OCI-LY3 (cell line): Measurements from ENCODE around the gene CYP46A1.

Experiments
- CTCF ChIP-seq: fragments of 200-600, 300-600 bp; sonication (generic); IDR thresholded peaks from 2 replicates; pipeline ENCODE4 v1.5.1; 2014; ENCODE audit warnings: antibody characterized with exemption, low read length, low read depth
- EZH2phosphoT487 ChIP-seq: fragments of 200-600 bp; shearing (Covaris generic); IDR thresholded peaks from 2 replicates; pipeline ENCODE4 v1.6.1; 2018; ENCODE audit warnings: antibody characterized with exemption, mixed run types, low read depth

- TF ChIP-seq CTCF, result no peak
- TF ChIP-seq EZH2phosphoT487, result no peak
These were observed 23.3 kb upstream of the CYP46A1 start for GRCh38 chr14:99660794-99661193.
